ENCODE results near the gene OTUD1.

DNA sequence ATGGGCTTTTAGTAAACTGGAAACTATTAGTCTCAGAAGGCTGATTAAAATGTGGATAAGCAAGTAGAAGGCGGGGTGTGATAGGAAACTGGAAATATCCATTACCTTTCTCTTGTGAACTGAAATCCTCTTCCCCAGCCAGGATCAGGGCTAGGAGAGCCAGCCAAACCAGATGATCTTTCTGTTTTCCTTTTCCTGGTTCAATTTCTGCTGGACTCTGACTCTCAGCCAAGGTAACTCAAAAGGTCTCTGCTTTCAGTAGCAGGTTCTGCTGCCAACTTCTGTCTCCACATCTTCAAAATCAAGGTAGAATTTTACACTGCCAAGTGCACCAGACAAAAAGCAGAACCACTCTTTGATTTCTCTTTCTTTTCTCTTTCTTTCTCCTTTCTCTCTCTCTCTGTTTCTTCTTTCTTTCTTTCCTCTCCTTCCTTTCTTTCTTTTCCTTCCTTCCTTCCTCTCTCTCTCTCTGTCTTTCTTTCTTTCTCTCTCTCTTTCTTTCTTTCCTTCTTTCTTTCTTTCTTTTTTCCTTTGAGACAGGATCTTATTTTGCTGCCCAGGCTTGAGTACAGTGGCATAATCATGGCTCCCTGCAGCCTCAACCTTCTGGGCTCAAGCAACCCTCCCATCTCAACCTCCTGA lies 30.8 kb downstream of the OTUD1 start:
- TF ChIP-seq CTCF (conservative IDR thresholded peaks at IDR 0.05; ENCODE audit: low read length) = no peak
- TF ChIP-seq EZH2phosphoT487 (IDR thresholded peaks at IDR 0.05; ENCODE audit: borderline replicate concordance, low read depth, low read length) = no peak
